ENCODE results near the gene LPIN2. TPM values are rescaled to one million over a fixed set of nuclear protein-coding genes. Genes with fewer than 3 reads are reported as not detected.
"Not testable (repeated sequence)": the region's sequence is repeated elsewhere in the genome, so short reads cannot be mapped to it uniquely, and the experiment has no call there.

LPIN2 gene
- total RNA-seq, 1 experiment from 2014 or later, result 10.7 TPM

DNA sequence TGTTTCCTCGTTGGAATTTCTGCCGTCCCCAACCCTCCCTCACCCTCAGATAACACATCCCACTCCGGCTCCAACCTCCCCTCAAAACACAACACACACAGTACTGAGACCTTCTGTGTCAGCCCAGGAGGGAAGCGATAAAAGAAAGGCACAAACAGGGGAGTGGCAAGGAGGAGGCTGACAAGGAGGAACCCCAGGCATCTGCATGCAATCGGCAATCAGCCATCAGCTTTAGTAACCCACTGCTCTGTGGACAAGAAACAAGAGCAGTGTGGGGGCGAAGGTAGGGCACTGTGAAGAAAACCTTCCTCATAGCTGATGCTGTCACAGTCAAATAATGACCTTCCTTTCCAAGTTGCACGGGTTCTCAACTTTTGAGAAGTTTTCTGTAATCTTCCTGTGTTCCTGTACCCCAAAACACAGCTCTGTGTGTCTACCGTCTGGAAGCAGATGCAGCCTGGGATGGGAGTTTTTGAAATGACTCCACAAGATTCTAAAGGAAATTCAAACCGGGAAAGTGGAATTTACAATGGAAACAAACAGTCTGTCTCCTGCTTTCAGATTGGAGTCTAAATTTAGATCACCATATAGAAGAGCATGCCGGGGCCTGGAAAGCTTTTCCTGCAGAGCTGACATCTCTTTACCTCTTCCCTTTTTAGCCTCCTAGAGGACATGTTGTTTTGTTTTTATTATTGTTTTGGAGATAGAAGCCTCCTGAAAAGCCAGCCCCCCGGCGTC lies 16.4 kb upstream of the LPIN2 start:
- CTCF ChIA-PET, result no interaction called here
- ATAC-seq (no peak), DNase-seq (ENCODE audit: low read depth, low spot score) (no peak)
- intact Hi-C loops (cut with micrococcal nuclease), result no loop called here
- no peaks in the 10 kb centered on the region for H3K4me1 ChIP-seq (ENCODE audit: control insufficient read depth in 1 of 2, insufficient read depth in 2 of 2, low read length in 2 of 2)
- H3K9ac ChIP-seq (ENCODE audit: low read length), result no peak overlapping the region
- H3K79me2 ChIP-seq (ENCODE audit: insufficient read depth, low read length), result no peaks in the 10 kb centered on the region
- H3K27me3 ChIP-seq (ENCODE audit: insufficient read depth, low read length), result no peaks in the 10 kb centered on the region
- no peak for TF ChIP-seq JUND (IDR thresholded peaks at IDR 0.05)
- TF ChIP-seq ELF1 (IDR thresholded peaks at IDR 0.05; ENCODE audit: borderline replicate concordance, low read depth), result no peak
- TF ChIP-seq ZFX (IDR thresholded peaks at IDR 0.05), result no peak
- no peak for TF ChIP-seq EZH2phosphoT487 (IDR thresholded peaks at IDR 0.05; ENCODE audit: borderline replicate concordance)
- TF ChIP-seq SP1 (IDR thresholded peaks at IDR 0.05; ENCODE audit: low read depth), result no peak
- no peak for TF ChIP-seq EZH2 (IDR thresholded peaks at IDR 0.05)
- TF ChIP-seq SIN3A (IDR thresholded peaks at IDR 0.05; ENCODE audit: low read depth), result no peak
- TF ChIP-seq RAD21 (IDR thresholded peaks at IDR 0.05; ENCODE audit: low read depth), result no peak
- TF ChIP-seq CEBPB (IDR thresholded peaks at IDR 0.05; ENCODE audit: low read depth), result no peak
- no peak for TF ChIP-seq ATF3 (IDR thresholded peaks at IDR 0.05)
- no peak for TF ChIP-seq REST (IDR thresholded peaks at IDR 0.05; ENCODE audit: low read depth)
- TF ChIP-seq SRF (IDR thresholded peaks at IDR 0.05; ENCODE audit: low read depth), result no peak
- TF ChIP-seq MAX (IDR thresholded peaks at IDR 0.05), result no peak
- TF ChIP-seq ZNF274 (IDR thresholded peaks at IDR 0.05; ENCODE audit: low read depth, low read length), result no peak
- TF ChIP-seq YY1 (IDR thresholded peaks at IDR 0.05; ENCODE audit: extremely low read depth, insufficient replicate concordance, low read depth, low read length), result no peak
- H4K20me1 ChIP-seq (ENCODE audit: insufficient read depth), result no peaks in the 10 kb centered on the region; the same call in 1 of the 2 replicates
- H3K9me3 ChIP-seq (ENCODE audit: control insufficient read depth in 1 of 2, insufficient read depth in 1 of 2, low read depth in 1 of 2, low read length in 2 of 2), result no peaks in the 10 kb centered on the region
- H3K4me2 ChIP-seq (ENCODE audit: low read length), result no peak overlapping the region
- H3K4me3 ChIP-seq (replicated peaks in 1 of 2; ENCODE audit: low read depth in 1 of 2, low read length in 2 of 2), result no peak overlapping the region
- H3K27ac ChIP-seq (ENCODE audit: low read depth, low read length), result no peak overlapping the region
- H3K36me3 ChIP-seq (ENCODE audit: control insufficient read depth in 1 of 2, insufficient read depth in 2 of 2, low read length in 2 of 2), result no peaks in the 10 kb centered on the region
- no peak overlapping the region for H2AFZ ChIP-seq (ENCODE audit: low read depth, low read length, poor library complexity, severe bottlenecking)
- RAD21 ChIA-PET (ENCODE audit: low non-redundant PET in 1 of 2, low total read pairs in 2 of 2, uncharacterized antibody in 2 of 2, unreplicated experiment in 2 of 2), result no interaction called here
- BruUV-seq (replicated peaks), result no TSS peak
- POLR2A ChIA-PET, result no interaction called here
- H3K9me2 ChIP-seq (ENCODE audit: insufficient read depth), result no peaks in the 10 kb centered on the region

DNA sequence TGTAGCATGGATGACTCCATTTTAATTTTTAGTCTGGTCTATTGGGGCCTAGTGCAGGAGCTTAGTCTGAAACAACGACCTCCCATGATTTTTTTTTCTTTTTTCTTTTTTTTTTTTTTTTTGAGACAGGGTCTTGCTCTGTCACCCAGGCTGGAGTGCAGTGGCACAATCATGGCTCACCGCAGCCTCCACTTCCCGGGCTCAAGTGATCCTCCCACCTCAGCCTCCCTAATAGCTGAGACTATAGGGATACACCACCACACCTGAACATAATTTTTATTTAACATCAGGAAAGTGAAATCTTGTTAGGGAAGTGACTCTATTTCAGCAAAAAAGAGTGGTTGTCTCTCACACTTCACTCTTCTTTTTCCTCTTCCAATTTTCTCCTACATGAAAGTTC lies 15.2 kb upstream of the LPIN2 start:
- H3K4me2 ChIP-seq (ENCODE audit: low read length); ATAC-seq; H3K9me2 ChIP-seq (ENCODE audit: insufficient read depth); H3K27me3 ChIP-seq (ENCODE audit: insufficient read depth, low read length); RAD21 ChIA-PET (ENCODE audit: low non-redundant PET in 1 of 2, low total read pairs in 2 of 2, uncharacterized antibody in 2 of 2, unreplicated experiment in 2 of 2); intact Hi-C loops (cut with micrococcal nuclease); H3K79me2 ChIP-seq (ENCODE audit: insufficient read depth, low read length); CTCF ChIA-PET; H3K4me3 ChIP-seq (replicated peaks in 1 of 2; ENCODE audit: low read depth in 1 of 2, low read length in 2 of 2); H3K4me1 ChIP-seq (ENCODE audit: control insufficient read depth in 1 of 2, insufficient read depth in 2 of 2, low read length in 2 of 2); H4K20me1 ChIP-seq (ENCODE audit: insufficient read depth); H3K9me3 ChIP-seq (ENCODE audit: control insufficient read depth in 1 of 2, insufficient read depth in 1 of 2, low read depth in 1 of 2, low read length in 2 of 2); H3K36me3 ChIP-seq (ENCODE audit: control insufficient read depth in 1 of 2, insufficient read depth in 2 of 2, low read length in 2 of 2); BruUV-seq (replicated peaks); DNase-seq (ENCODE audit: low read depth, low spot score); H3K9ac ChIP-seq (ENCODE audit: low read length); H2AFZ ChIP-seq (ENCODE audit: low read depth, low read length, poor library complexity, severe bottlenecking); H3K27ac ChIP-seq (ENCODE audit: low read depth, low read length); POLR2A ChIA-PET: not testable (repeated sequence)
